Measurements from ENCODE around the gene FREM1.

FREM1 gene

DNA sequence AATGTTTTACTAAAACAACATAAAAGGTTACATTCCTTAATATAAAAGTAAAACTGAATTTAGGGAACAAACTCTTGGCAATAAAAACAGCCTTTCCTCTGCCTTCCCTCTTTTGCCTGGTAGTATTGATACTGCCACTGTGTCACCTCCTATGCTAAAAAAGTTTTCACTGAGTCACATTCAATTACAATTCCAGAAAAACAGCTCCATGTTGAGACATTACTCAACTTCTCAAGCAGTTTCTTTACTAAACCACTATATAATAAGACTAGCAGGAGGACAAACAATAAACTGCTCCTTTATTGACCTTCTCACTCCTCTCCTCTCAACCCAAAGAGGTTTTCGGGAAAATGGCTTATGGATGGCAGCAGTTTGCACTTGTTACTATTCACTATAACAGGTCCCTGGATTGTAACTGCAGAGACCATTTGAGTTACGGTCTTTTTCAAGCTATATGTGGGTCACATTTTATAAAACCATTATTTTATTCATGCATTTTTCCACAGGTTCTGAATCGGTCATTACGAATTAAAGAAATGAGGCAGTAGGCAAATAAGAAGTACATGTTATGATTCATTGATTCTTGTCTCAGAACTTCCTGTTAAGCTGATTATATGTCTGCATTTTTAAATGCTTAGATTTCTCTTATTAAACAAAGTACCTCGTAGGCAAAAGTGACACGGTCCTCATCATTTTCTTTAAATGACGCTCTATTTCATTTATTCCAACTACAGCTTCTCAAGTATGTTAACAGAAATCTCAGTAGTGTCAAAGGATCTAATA is 219.1 kb downstream of the FREM1 start:
- no peak for DNase-seq

DNA sequence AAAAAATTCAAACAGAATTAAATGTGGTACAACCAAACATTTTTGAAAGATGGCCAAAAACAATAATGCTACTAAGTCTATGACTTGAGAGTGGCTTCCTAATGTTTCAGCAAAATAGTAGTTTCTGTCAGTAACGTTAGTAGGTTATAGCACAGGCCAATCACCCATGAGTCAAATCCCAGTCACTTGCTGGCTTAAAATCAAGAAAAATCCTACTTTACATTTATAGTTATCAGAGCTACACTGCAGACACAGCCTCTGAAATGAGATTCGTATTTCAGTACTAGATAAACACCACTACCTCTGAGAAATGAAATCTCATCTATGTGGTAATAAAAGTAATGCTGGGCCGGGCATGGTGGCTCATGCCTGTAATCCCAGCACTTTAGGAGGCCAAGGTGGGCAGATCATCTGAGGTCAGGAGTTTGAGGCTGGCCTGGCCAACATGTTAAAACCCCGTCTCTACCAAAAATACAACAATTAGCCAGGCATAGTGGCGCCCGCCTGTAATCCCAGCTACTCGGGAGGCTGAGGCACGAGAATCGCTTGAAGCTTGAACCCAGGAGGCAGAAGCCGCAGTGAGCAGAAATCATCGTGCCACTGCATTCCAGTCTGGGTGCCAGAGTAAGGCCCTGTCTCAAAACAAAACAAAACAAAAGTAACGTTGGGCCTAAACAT is 223.0 kb downstream of the FREM1 start:
- DNase-seq = no peak

DNA sequence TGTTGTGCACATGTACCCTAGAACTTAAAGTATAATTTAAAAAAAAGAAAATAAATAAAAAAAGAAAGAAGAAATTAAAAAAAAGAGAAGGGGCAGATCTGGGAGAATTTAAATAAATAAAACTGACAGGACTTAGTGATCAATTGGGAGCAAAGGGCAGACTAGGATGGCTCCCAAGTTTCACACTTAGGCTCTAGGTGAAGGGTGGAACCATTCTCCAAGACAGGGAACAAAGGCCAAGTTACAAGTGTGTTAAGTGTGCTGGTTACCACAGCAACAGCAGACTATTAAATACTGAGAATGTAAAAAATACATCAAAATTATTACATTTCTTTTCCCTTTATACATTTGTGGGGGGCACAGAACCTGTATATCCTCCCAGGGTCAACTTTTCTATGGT is 224.1 kb downstream of the FREM1 start:
- no peak for DNase-seq

Data from 8988T (cell line).